HL-60 (cell line): ENCODE measurements around the gene FLT4.

Source experiments
- POLR2AphosphoS5 ChIP-seq: IDR thresholded peaks from 2 replicates; pipeline ENCODE4 v1.6.1; 2012; ENCODE audit warnings: low read depth
- TF ChIP-seq, protein P1 (sequence below): IDR thresholded peaks from one replicate; pipeline ENCODE4 v1.5.1; 2011; ENCODE audit warnings: low read length, control low read depth, inconsistent platforms; ENCODE audit not compliant: insufficient read depth

GRCh38 chr5:180644825-180645273, 4.6 kb downstream of the FLT4 start:
- TF ChIP-seq POLR2AphosphoS5 = no peak
- TF ChIP-seq, protein P1, sequence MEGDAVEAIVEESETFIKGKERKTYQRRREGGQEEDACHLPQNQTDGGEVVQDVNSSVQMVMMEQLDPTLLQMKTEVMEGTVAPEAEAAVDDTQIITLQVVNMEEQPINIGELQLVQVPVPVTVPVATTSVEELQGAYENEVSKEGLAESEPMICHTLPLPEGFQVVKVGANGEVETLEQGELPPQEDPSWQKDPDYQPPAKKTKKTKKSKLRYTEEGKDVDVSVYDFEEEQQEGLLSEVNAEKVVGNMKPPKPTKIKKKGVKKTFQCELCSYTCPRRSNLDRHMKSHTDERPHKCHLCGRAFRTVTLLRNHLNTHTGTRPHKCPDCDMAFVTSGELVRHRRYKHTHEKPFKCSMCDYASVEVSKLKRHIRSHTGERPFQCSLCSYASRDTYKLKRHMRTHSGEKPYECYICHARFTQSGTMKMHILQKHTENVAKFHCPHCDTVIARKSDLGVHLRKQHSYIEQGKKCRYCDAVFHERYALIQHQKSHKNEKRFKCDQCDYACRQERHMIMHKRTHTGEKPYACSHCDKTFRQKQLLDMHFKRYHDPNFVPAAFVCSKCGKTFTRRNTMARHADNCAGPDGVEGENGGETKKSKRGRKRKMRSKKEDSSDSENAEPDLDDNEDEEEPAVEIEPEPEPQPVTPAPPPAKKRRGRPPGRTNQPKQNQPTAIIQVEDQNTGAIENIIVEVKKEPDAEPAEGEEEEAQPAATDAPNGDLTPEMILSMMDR = no peak
